Panc1 (cell line): ENCODE measurements around the gene USP37. TPM values are rescaled to one million over a fixed set of nuclear protein-coding genes. Genes with fewer than 3 reads are reported as not detected.

Experiments
- ATAC-seq: fragments of 200-7000 bp; cut with Tn5 transposase; 2 replicates; pipeline ENCODE4 v1.9.1; 2020; ENCODE audit warnings: mild to moderate bottlenecking, moderate library complexity
- BruUV-seq: library from RNA; stranded (reverse); fragments of 400-500 nt; replicated peaks from 2 replicates; lab custom pipeline; 2021; lab: Mats Ljungman, UMichigan
- CTCF ChIA-PET: fragments of 300-600 bp; sonication (Branson Sonifier 250); formaldehyde crosslinking; loops from one replicate; lab custom pipeline; 2022; ENCODE audit warnings: antibody characterized with exemption; lab: Charles Lee
- POLR2A ChIA-PET: fragments of 300-600 bp; sonication (Branson Sonifier 250); formaldehyde crosslinking; loops from one replicate; lab custom pipeline; 2022; ENCODE audit warnings: antibody characterized with exemption; lab: Charles Lee
- DNase-seq: peaks from one replicate; pipeline ENCODE4 v3.0.0-alpha.2; 2010; ENCODE audit warnings: low read depth, low spot score
- H3K27ac ChIP-seq: 2 replicates; pipeline ENCODE4 v1.5.1; 2011; ENCODE audit warnings: mild to moderate bottlenecking, low read length, inconsistent platforms
- H3K27me3 ChIP-seq: fragments of 200-500 bp; sonication (Bioruptor generic); 2 replicates; pipeline ENCODE4 v1.6.0; 2014; ENCODE audit warnings: low read length, inconsistent platforms; ENCODE audit not compliant: control insufficient read depth, insufficient read depth
- H3K36me3 ChIP-seq: fragments of 200-500 bp; sonication (Bioruptor generic); 2 replicates; pipeline ENCODE4 v1.5.1; 2014; ENCODE audit warnings: inconsistent platforms, mild to moderate bottlenecking, low read length, moderate library complexity; ENCODE audit not compliant: control insufficient read depth, insufficient read depth
- H3K4me1 ChIP-seq: 2 replicates; pipeline ENCODE4 v1.5.1; 2011; ENCODE audit warnings: inconsistent platforms, mild to moderate bottlenecking, low read length, moderate library complexity; ENCODE audit not compliant: control insufficient read depth, insufficient read depth
- H3K4me3 ChIP-seq, 2 experiments: 2 replicates each; pipeline ENCODE4 v1.5.1; 2011 to 2012; ENCODE audit warnings: low read depth in 2 of 2, low read length in 2 of 2, mild to moderate bottlenecking in 2 of 2, inconsistent platforms in 1 of 2, moderate library complexity in 1 of 2
- H3K9me3 ChIP-seq: fragments of 200-500 bp; sonication (Bioruptor generic); 2 replicates; pipeline ENCODE4 v1.5.1; 2014; ENCODE audit warnings: low read depth, mild to moderate bottlenecking, inconsistent platforms, low read length, moderate library complexity; ENCODE audit not compliant: control insufficient read depth, insufficient read depth
- CTCF ChIP-seq: fragments of 450-650 bp; IDR thresholded peaks from 2 replicates; pipeline ENCODE4 v1.5.1; 2017; ENCODE audit warnings: mild to moderate bottlenecking
- POLR2AphosphoS5 ChIP-seq: IDR thresholded peaks from 2 replicates; pipeline ENCODE4 v1.6.1; 2012; ENCODE audit warnings: mild to moderate bottlenecking, low read depth, low read length, moderate library complexity
- REST ChIP-seq, 2 experiments: IDR thresholded peaks; 2 replicates each; pipeline ENCODE4 v1.6.1; 2011 to 2012; ENCODE audit warnings: low read depth in 2 of 2, control low read depth in 1 of 2, low read length in 1 of 2, mild to moderate bottlenecking in 1 of 2, moderate library complexity in 1 of 2; ENCODE audit not compliant: insufficient read depth in 1 of 2
- SIN3A ChIP-seq: IDR thresholded peaks from 2 replicates; pipeline ENCODE4 v1.6.1; 2012; ENCODE audit warnings: low read depth, mild to moderate bottlenecking, low read length, moderate library complexity, borderline replicate concordance; ENCODE audit not compliant: insufficient read depth
- TCF7L2 ChIP-seq: IDR thresholded peaks from 2 replicates; pipeline ENCODE4 v1.6.1; 2011; ENCODE audit warnings: mild to moderate bottlenecking, low read depth, low read length, inconsistent platforms
- in situ Hi-C: cut with HindIII; loops from 2 replicates; pipeline ENCODE4 v1.10.0; 2016; ENCODE audit warnings: low sequenced_read_pairs, low pct_unique_long_range_greater_than_20kb
- intact Hi-C: fragments of 100-400 bp; cut with micrococcal nuclease; formaldehyde crosslinking; loops from one replicate; pipeline ENCODE4 v1.10.0; 2022; ENCODE audit not compliant: unreplicated experiment
- total RNA-seq: library from RNA; stranded (reverse); gene quantifications from one replicate; pipeline ENCODE4 v1.2.1, GENCODE V29; 2021; ENCODE audit not compliant: unreplicated experiment

Gene USP37
- total RNA-seq, 1 experiment from 2014 or later: 19.2 TPM

- no peaks in the 10 kb centered on the region for H3K4me1 ChIP-seq
- POLR2A ChIA-PET: no interaction called here
- DNase-seq (no peak), ATAC-seq (no peak)
- no peak overlapping the region for H3K27ac ChIP-seq
- no peak overlapping the region for H3K4me3 ChIP-seq
- no peak for TF ChIP-seq CTCF
- no peak for TF ChIP-seq SIN3A
- TF ChIP-seq TCF7L2: no peak
- TF ChIP-seq REST (IDR thresholded peaks at IDR 0.05; ENCODE audit: insufficient read depth in 1 of 2, low read depth in 2 of 2, low read length in 1 of 2): no peak
- no peak for TF ChIP-seq POLR2AphosphoS5
- in situ Hi-C loops (no loop called here), intact Hi-C loops (no loop called here)
- BruUV-seq: no TSS peak
- H3K27me3 ChIP-seq: no peaks in the 10 kb centered on the region
- CTCF ChIA-PET: no interaction called here
- no peaks in the 10 kb centered on the region for H3K9me3 ChIP-seq
- H3K36me3 ChIP-seq: peaks cover 11% of the 10 kb centered on the region; the same call in 1 of the 2 replicates
Observed at GRCh38 chr2:218482651-218483050, 85.5 kb downstream of the USP37 start.

- ChIA-PET CTCF (no interaction called here), POLR2A (interaction anchor here (0.7 kb wide), 1 partner anchor 54 kb away, joined by 15 read pairs; no protein-coding TSS in a partner anchor)
- Histone ChIP-seq H3K4me3 (no peak overlapping the region), H3K27me3 (no peaks in the 10 kb centered on the region), H3K36me3 (peaks cover 16% of the 10 kb centered on the region; the same call in 1 of the 2 replicates), H3K9me3 (no peaks in the 10 kb centered on the region), H3K4me1 (no peaks in the 10 kb centered on the region), H3K27ac (no peak overlapping the region)
- in situ Hi-C loops: no loop called here
- intact Hi-C loops: no loop called here
- no peak for ATAC-seq
- TF ChIP-seq TCF7L2: no peak
- TF ChIP-seq SIN3A: no peak
- DNase-seq: no peak
- BruUV-seq: no TSS peak
Observed at GRCh38 chr2:218479595-218479994, 88.6 kb downstream of the USP37 start.

DNA sequence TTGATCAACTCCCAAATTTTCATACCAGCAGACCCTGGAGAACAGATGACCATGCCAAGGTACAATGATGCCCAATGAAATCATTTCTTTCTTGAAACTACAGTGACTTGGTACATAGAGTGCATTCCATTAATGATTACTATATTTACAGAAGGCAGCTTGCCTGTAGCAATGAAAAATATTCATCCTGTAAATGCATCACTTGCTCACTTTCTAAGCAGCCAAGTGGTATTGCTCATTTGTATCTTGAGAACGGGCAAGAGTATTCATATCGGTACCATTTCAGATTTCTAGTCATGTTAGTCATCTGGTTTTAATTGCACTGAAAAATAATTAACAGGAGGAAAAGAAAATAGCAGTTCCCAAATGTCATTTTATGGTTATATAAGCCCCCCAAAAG, 89.6 kb downstream of the USP37 start:
- in situ Hi-C loops: no loop called here
- TF ChIP-seq CTCF: no peak
- no peak for DNase-seq
- H3K9me3 ChIP-seq: no peaks in the 10 kb centered on the region
- ChIA-PET POLR2A (no interaction called here), CTCF (no interaction called here)
- no peak overlapping the region for H3K4me3 ChIP-seq
- intact Hi-C loops: no loop called here
- BruUV-seq: no TSS peak
- peaks cover 20% of the 10 kb centered on the region; the same call in 1 of the 2 replicates for H3K36me3 ChIP-seq
- no peaks in the 10 kb centered on the region for H3K4me1 ChIP-seq
- no peak overlapping the region for H3K27ac ChIP-seq
- no peaks in the 10 kb centered on the region for H3K27me3 ChIP-seq
- ATAC-seq: no peak
